T-cell (primary cell): Measurements from ENCODE around the gene CENATAC. TPM values are rescaled to one million over a fixed set of nuclear protein-coding genes. Genes with fewer than 3 reads are reported as not detected.

Source experiments
- ATAC-seq, 4 experiments: fragments of 200-7000 bp in 3 of 4; fragments of 150-1000 bp in 1 of 4; cut with Tn5 transposase; replicated peaks in 1 of 4; 1 replicate in 3 of 4; 2 replicates in 1 of 4; pipeline ENCODE4 v1.10.0; 2021; ENCODE audit warnings: moderate library complexity in 3 of 4, mild to moderate bottlenecking in 2 of 4, moderate number of reproducible peaks in 1 of 4
- CTCF ChIA-PET, 2 donors: fragments of 300-600 bp; sonication (Branson Sonifier 250); formaldehyde crosslinking; loops; one replicate each; lab custom pipeline; 2022; ENCODE audit warnings: antibody characterized with exemption in 2 of 2; lab: Charles Lee
- POLR2A ChIA-PET, 2 donors: fragments of 300-600 bp; sonication (Branson Sonifier 250); formaldehyde crosslinking; loops; one replicate each; lab custom pipeline; 2022; ENCODE audit warnings: antibody characterized with exemption in 2 of 2; lab: Charles Lee
- DNase-seq, 35 experiments: peaks; one replicate each; pipeline versions ENCODE4 v3.0.0 to v3.0.0-alpha.2; 2013 to 2023
- H3K27ac ChIP-seq: one replicate; pipeline ENCODE4 v1.5.1; 2013; ENCODE audit warnings: low read length
- H3K27me3 ChIP-seq, 2 experiments: replicated peaks in 1 of 2; 1 replicate in 1 of 2; 2 replicates in 1 of 2; pipeline versions ENCODE4 v1.6.1 to v1.7.0; 2013; ENCODE audit warnings: low read length in 1 of 2, mixed read lengths in 1 of 2; ENCODE audit not compliant: control insufficient read depth in 2 of 2, insufficient read depth in 2 of 2; ENCODE audit errors: extremely low read depth in 1 of 2
- H3K36me3 ChIP-seq, 2 donors: 1 replicate in 1 of 2; 2 replicates in 1 of 2; pipeline versions ENCODE4 v1.6.1 to v1.7.0; 2013; ENCODE audit warnings: low read length in 1 of 2; ENCODE audit not compliant: control insufficient read depth in 2 of 2, insufficient read depth in 1 of 2; ENCODE audit errors: extremely low read depth in 1 of 2
- H3K4me1 ChIP-seq, 2 experiments: 1 replicate in 1 of 2; 2 replicates in 1 of 2; pipeline versions ENCODE4 v1.6.1 to v1.7.0; 2013; ENCODE audit warnings: low read length in 2 of 2, mixed read lengths in 1 of 2; ENCODE audit not compliant: insufficient read depth in 2 of 2, control insufficient read depth in 1 of 2; ENCODE audit errors: extremely low read depth in 1 of 2
- H3K4me3 ChIP-seq, 2 donors: 1 replicate in 1 of 2; 2 replicates in 1 of 2; pipeline versions ENCODE4 v1.5.1 to v1.7.0; 2013; ENCODE audit warnings: mild to moderate bottlenecking in 2 of 2, low read length in 1 of 2, moderate library complexity in 1 of 2; ENCODE audit not compliant: control insufficient read depth in 1 of 2; ENCODE audit errors: extremely low read depth in 1 of 2
- H3K9me3 ChIP-seq: 2 replicates; pipeline ENCODE4 v1.7.0; 2013
- H3K27ac Mint-ChIP-seq, 2 donors: one replicate each; pipeline ENCODE4 v1.8.0; 2020 to 2021; ENCODE audit warnings: mild to moderate bottlenecking in 2 of 2, mixed read lengths in 2 of 2
- H3K27me3 Mint-ChIP-seq, 2 donors: one replicate each; pipeline ENCODE4 v1.8.0; 2021 to 2022; ENCODE audit warnings: mixed read lengths in 2 of 2
- H3K36me3 Mint-ChIP-seq: one replicate; pipeline ENCODE4 v1.8.0; 2021; ENCODE audit warnings: mixed read lengths
- H3K4me1 Mint-ChIP-seq, 3 donors: one replicate each; pipeline ENCODE4 v1.8.0; 2020 to 2022; ENCODE audit warnings: mixed read lengths in 3 of 3, mild to moderate bottlenecking in 1 of 3
- H3K4me3 Mint-ChIP-seq, 3 donors: one replicate each; pipeline ENCODE4 v1.8.0; 2020 to 2022; ENCODE audit warnings: mild to moderate bottlenecking in 3 of 3, mixed read lengths in 3 of 3, moderate library complexity in 3 of 3
- H3K9me3 Mint-ChIP-seq, 3 donors: one replicate each; pipeline ENCODE4 v1.8.0; 2020 to 2022; ENCODE audit warnings: mixed read lengths in 3 of 3
- WGBS: methylation state at CpG from one replicate; pipeline ENCODE4 v1.1.5; 2013; ENCODE audit warnings: missing lambda C conversion rate; ENCODE audit not compliant: insufficient coverage; 5-methylcytosine and 5-hydroxymethylcytosine counted together
- total RNA-seq, 35 experiments: library from RNA in 6 of 35; stranded (reverse) in 6 of 35; fragments of 120-200 nt in 1 of 35; gene quantifications; one replicate each; pipeline versions ENCODE4 v1.2.1 to v1.2.4 and lab custom pipeline; 2013 to 2026

The CENATAC gene
- total RNA-seq, 5 donors from 2014 or later (not counting 1 experiment from before 2014, with no cell fraction given) = 104 to 121 (median 118) TPM

GRCh38 chr11:119000906-119001305 lies 3.0 kb downstream of the CENATAC start:
- no peak for ATAC-seq
- Mint-ChIP-seq H3K36me3 (peaks cover 18% of the 10 kb centered on the region), H3K4me3 (peak overlapping the region in 1 of 3 donors; percentile 37), H3K4me1 (peaks cover 38 to 44% (median 44%) of the 10 kb centered on the region in 3 donors), H3K9me3 (no peaks in the 10 kb centered on the region), H3K27me3 (no peaks in the 10 kb centered on the region), H3K27ac (no peak overlapping the region)
- no peaks in the 10 kb centered on the region for H3K9me3 ChIP-seq
- no CpG with 5 or more reads among the region's 1 CpG for WGBS
- no peak overlapping the region for H3K27ac ChIP-seq
- H3K4me3 ChIP-seq = no peak overlapping the region
- no peak for DNase-seq
- H3K36me3 ChIP-seq = peaks cover 9 to 48% of the 10 kb centered on the region in 2 donors
- ChIA-PET POLR2A (no interaction called here), CTCF (interaction anchor here (0.6 to 1.6 kb wide), 2 partner anchors 14 to 44 kb away, joined by 3 to 9 read pairs; no protein-coding TSS in a partner anchor)
- H3K4me1 ChIP-seq = peaks cover 14 to 31% of the 10 kb centered on the region in 2 experiments
- no peaks in the 10 kb centered on the region for H3K27me3 ChIP-seq

GRCh38 chr11:119006656-119007055 lies 8.7 kb downstream of the CENATAC start:
- H3K4me3 ChIP-seq = no peak overlapping the region
- Mint-ChIP-seq H3K4me1 (peaks cover 0 to 6% (median 6%) of the 10 kb centered on the region in 3 donors), H3K27me3 (no peaks in the 10 kb centered on the region), H3K9me3 (no peaks in the 10 kb centered on the region), H3K36me3 (peaks cover 34% of the 10 kb centered on the region), H3K4me3 (no peak overlapping the region), H3K27ac (no peak overlapping the region)
- no peaks in the 10 kb centered on the region for H3K4me1 ChIP-seq
- ChIA-PET CTCF (interaction anchor here (0.7 to 0.9 kb wide), 3 partner anchors 11 to 745 kb away, joined by 3 to 5 read pairs (median 4); no protein-coding TSS in a partner anchor), POLR2A (interaction anchor here in 1 of 2 donors (0.5 kb wide), 1 partner anchor 218 kb away, joined by 4 read pairs; no protein-coding TSS in a partner anchor)
- H3K9me3 ChIP-seq = no peaks in the 10 kb centered on the region
- DNase-seq (no peak), ATAC-seq (no peak)
- no peak overlapping the region for H3K27ac ChIP-seq
- WGBS = 100% methylated on average over 1 of the region's 4 CpGs
- H3K36me3 ChIP-seq = peaks cover 11 to 72% of the 10 kb centered on the region in 2 donors
- H3K27me3 ChIP-seq = no peaks in the 10 kb centered on the region

- ChIA-PET CTCF (interaction anchor here (0.5 kb wide), 2 partner anchors 11 to 22 kb away, joined by 3 to 5 read pairs; no protein-coding TSS in a partner anchor), POLR2A (no interaction called here)
- Mint-ChIP-seq H3K9me3 (no peaks in the 10 kb centered on the region), H3K4me1 (peaks cover 16 to 24% (median 17%) of the 10 kb centered on the region in 3 donors), H3K36me3 (peaks cover 54% of the 10 kb centered on the region), H3K27me3 (no peaks in the 10 kb centered on the region), H3K27ac (no peak overlapping the region), H3K4me3 (no peak overlapping the region)
- no peak for DNase-seq
- Histone ChIP-seq H3K4me3 (no peak overlapping the region), H3K36me3 (peaks cover 5 to 85% of the 10 kb centered on the region in 2 donors), H3K4me1 (peaks cover 0 to 9% of the 10 kb centered on the region in 2 experiments), H3K27ac (no peak overlapping the region), H3K27me3 (no peaks in the 10 kb centered on the region), H3K9me3 (no peaks in the 10 kb centered on the region)
- WGBS = 98% methylated on average over 6 of the region's 6 CpGs
- ATAC-seq = peak in 1 of 4 experiments; percentile 9
Observed at GRCh38 chr11:119011476-119012053, 13.6 kb downstream of the CENATAC start.

- H3K27me3 Mint-ChIP-seq = no peaks in the 10 kb centered on the region
- no peak overlapping the region for H3K4me3 Mint-ChIP-seq
- peaks cover 9 to 20% of the 10 kb centered on the region in 2 experiments for H3K4me1 ChIP-seq
- ChIA-PET POLR2A (interaction anchor here in 1 of 2 donors (0.7 to 0.8 kb wide), 2 partner anchors 124 to 325 kb away, joined by 3 to 4 read pairs; no protein-coding TSS in a partner anchor), CTCF (no interaction called here)
- H3K36me3 ChIP-seq = peaks cover 5 to 78% of the 10 kb centered on the region in 2 donors
- H3K36me3 Mint-ChIP-seq = peaks cover 47% of the 10 kb centered on the region
- H3K4me3 ChIP-seq = no peak overlapping the region
- H3K9me3 Mint-ChIP-seq = no peaks in the 10 kb centered on the region
- ATAC-seq (no peak), DNase-seq (no peak)
- H3K27ac Mint-ChIP-seq = peak overlapping the region; percentile 33 to 44
- WGBS = no CpG with 5 or more reads among the region's 3 CpGs
- H3K4me1 Mint-ChIP-seq = peaks cover 23 to 34% (median 26%) of the 10 kb centered on the region in 3 donors
- no peaks in the 10 kb centered on the region for H3K9me3 ChIP-seq
- peak overlapping the region; percentile 7 for H3K27ac ChIP-seq
- no peaks in the 10 kb centered on the region for H3K27me3 ChIP-seq
Observed at GRCh38 chr11:119012629-119013170, 14.8 kb downstream of the CENATAC start.

GRCh38 chr11:119014209-119014924 lies 16.4 kb downstream of the CENATAC start:
- Mint-ChIP-seq H3K4me1 (peaks cover 28 to 41% (median 38%) of the 10 kb centered on the region in 3 donors), H3K4me3 (no peak overlapping the region), H3K27me3 (no peaks in the 10 kb centered on the region), H3K9me3 (no peaks in the 10 kb centered on the region), H3K36me3 (peaks cover 35% of the 10 kb centered on the region), H3K27ac (no peak overlapping the region)
- H3K36me3 ChIP-seq = peaks cover 5 to 66% of the 10 kb centered on the region in 2 donors
- peaks cover 9 to 25% of the 10 kb centered on the region in 2 experiments for H3K4me1 ChIP-seq
- H3K9me3 ChIP-seq = no peaks in the 10 kb centered on the region
- no peak for DNase-seq
- H3K4me3 ChIP-seq = no peak overlapping the region
- WGBS = 92% methylated on average over 7 of the region's 17 CpGs
- POLR2A ChIA-PET = interaction anchor here (0.6 to 0.7 kb wide), 5 partner anchors 12 to 90 kb away, joined by 3 to 16 read pairs (median 7); no protein-coding TSS in a partner anchor
- no peak for ATAC-seq
- CTCF ChIA-PET = interaction anchor here (0.7 to 1.6 kb wide), 3 partner anchors 14 to 72 kb away, joined by 5 to 9 read pairs (median 5); no protein-coding TSS in a partner anchor
- no peak overlapping the region for H3K27ac ChIP-seq
- no peaks in the 10 kb centered on the region for H3K27me3 ChIP-seq
